SJSA1 (cell line): Measurements from ENCODE around the gene HERPUD2. TPM values are rescaled to one million over a fixed set of nuclear protein-coding genes. Genes with fewer than 3 reads are reported as not detected.

ENCODE experiments used
- DNase-seq, 2 experiments: peaks; one replicate each; pipeline ENCODE4 v3.0.0-alpha.2; 2015 to 2020; ENCODE audit warnings: low spot score in 2 of 2, low read depth in 1 of 2
- H3K27ac ChIP-seq: fragments of 250-450 bp; sonication (Bioruptor Pico); 2 replicates; pipeline ENCODE4 v1.5.1; 2020; ENCODE audit warnings: mild to moderate bottlenecking, moderate library complexity
- H3K27me3 ChIP-seq: fragments of 250-450 bp; sonication (Bioruptor Pico); replicated peaks from 2 replicates; pipeline ENCODE4 v1.5.1; 2020; ENCODE audit warnings: mild to moderate bottlenecking, moderate library complexity
- H3K36me3 ChIP-seq: fragments of 250-450 bp; sonication (Bioruptor Pico); 2 replicates; pipeline ENCODE4 v1.5.1; 2020; ENCODE audit warnings: mild to moderate bottlenecking
- H3K4me1 ChIP-seq: fragments of 250-450 bp; sonication (Bioruptor Pico); replicated peaks from 2 replicates; pipeline ENCODE4 v1.6.1; 2021; ENCODE audit warnings: mild to moderate bottlenecking
- H3K4me3 ChIP-seq: fragments of 250-450 bp; sonication (Bioruptor Pico); 2 replicates; pipeline ENCODE4 v1.5.1; 2020; ENCODE audit warnings: mild to moderate bottlenecking
- H3K9me3 ChIP-seq: fragments of 250-450 bp; sonication (Bioruptor Pico); replicated peaks from 2 replicates; pipeline ENCODE4 v1.5.1; 2020; ENCODE audit warnings: mild to moderate bottlenecking
- total RNA-seq: library from RNA; depleted of rRNA; stranded (reverse); fragments of >200 nt; shearing (Covaris generic); gene quantifications from 2 replicates; pipeline ENCODE4 v1.2.3, GENCODE V29; 2014; rRNA removed

HERPUD2 gene, protein sequence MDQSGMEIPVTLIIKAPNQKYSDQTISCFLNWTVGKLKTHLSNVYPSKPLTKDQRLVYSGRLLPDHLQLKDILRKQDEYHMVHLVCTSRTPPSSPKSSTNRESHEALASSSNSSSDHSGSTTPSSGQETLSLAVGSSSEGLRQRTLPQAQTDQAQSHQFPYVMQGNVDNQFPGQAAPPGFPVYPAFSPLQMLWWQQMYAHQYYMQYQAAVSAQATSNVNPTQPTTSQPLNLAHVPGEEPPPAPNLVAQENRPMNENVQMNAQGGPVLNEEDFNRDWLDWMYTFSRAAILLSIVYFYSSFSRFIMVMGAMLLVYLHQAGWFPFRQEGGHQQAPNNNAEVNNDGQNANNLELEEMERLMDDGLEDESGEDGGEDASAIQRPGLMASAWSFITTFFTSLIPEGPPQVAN
- total RNA-seq: 9.4 and 13.2 TPM in 2 replicates

- no peaks in the 10 kb centered on the region for H3K9me3 ChIP-seq
- H3K4me3 ChIP-seq: peak within 1 kb of the TSS; percentile 80
- peak; percentile 90 to 92 for DNase-seq
- H3K27ac ChIP-seq: peak within 1 kb of the TSS; percentile 88
- H3K4me1 ChIP-seq: peaks cover 34% of the 10 kb centered on the region
- peaks cover 15% of the 10 kb centered on the region for H3K36me3 ChIP-seq
- H3K27me3 ChIP-seq: no peaks in the 10 kb centered on the region
Observed at GRCh38 chr7:35694784-35695472, at the start of gene HERPUD2. Gene HERPUD2 (minus strand): TSS chr7:35695135. CDS start chr7:35694330, 805 bp downstream.

GRCh38 chr7:35738889-35739288, 44.0 kb upstream of the HERPUD2 start:
- no peaks in the 10 kb centered on the region for H3K9me3 ChIP-seq
- no peak overlapping the region for H3K4me3 ChIP-seq
- H3K27me3 ChIP-seq: peaks cover 5% of the 10 kb centered on the region; the same call in 1 of the 2 replicates
- no peaks in the 10 kb centered on the region for H3K36me3 ChIP-seq
- no peaks in the 10 kb centered on the region for H3K4me1 ChIP-seq
- H3K27ac ChIP-seq: no peak overlapping the region
- no peak for DNase-seq

DNA sequence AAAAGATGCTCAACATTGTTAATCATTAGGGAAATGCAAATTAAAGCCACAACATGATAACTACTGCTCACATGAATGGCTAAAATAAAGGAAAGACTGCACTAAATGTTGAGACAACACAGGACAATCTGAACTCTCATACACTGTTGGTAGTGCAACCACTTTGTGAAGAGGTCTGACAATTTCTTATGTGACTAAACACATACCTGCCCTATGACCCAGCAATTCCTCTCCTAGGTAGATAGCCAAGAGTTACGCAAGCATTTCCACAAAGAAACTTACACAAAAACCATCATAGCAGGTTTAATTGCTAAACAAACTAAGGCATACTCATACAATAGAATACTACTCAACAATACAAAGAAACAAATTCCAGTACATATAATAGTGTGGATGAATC, 41.8 kb upstream of the HERPUD2 start:
- Histone ChIP-seq H3K4me3 (no peak overlapping the region), H3K27ac (no peak overlapping the region), H3K4me1 (no peaks in the 10 kb centered on the region), H3K27me3 (peaks cover 5% of the 10 kb centered on the region; the same call in 1 of the 2 replicates), H3K9me3 (no peaks in the 10 kb centered on the region), H3K36me3 (no peaks in the 10 kb centered on the region)
- no peak for DNase-seq

- Histone ChIP-seq H3K4me3 (no peak overlapping the region), H3K27ac (no peak overlapping the region), H3K36me3 (no peaks in the 10 kb centered on the region), H3K27me3 (peaks cover 5% of the 10 kb centered on the region; the same call in 1 of the 2 replicates), H3K9me3 (no peaks in the 10 kb centered on the region), H3K4me1 (no peaks in the 10 kb centered on the region)
- no peak for DNase-seq
Observed at GRCh38 chr7:35735396-35735795, 40.5 kb upstream of the HERPUD2 start.

DNA sequence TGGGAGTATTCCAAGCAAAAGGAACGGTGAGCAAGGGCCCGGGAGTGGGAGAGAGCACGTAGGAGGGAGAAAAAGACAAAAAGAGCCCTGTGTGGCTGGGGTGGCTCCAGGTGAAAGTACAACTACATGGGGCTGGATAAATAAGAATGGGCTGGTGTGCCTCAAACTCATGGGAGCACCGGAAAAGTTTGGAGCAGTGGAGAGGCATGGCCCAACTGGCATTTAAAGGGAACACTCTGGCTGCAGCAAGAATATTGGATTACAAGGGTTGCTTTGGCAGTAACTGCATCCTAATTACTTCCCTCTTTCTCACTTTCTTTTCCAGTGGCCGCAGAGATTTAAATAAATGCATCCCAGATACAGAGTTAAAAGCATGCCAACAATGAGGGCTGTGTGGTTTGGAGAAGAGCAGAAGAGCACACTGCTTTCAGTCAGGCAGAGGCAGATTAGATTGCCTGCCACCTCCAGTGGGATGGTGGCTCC, 39.1 kb upstream of the HERPUD2 start:
- DNase-seq: no peak

GRCh38 chr7:35731349-35731748, 36.4 kb upstream of the HERPUD2 start:
- no peaks in the 10 kb centered on the region for H3K4me1 ChIP-seq
- H3K27ac ChIP-seq: no peak overlapping the region
- H3K9me3 ChIP-seq: no peaks in the 10 kb centered on the region
- no peak overlapping the region for H3K4me3 ChIP-seq
- no peak for DNase-seq
- H3K27me3 ChIP-seq: peaks cover 2% of the 10 kb centered on the region; the same call in 1 of the 2 replicates
- no peaks in the 10 kb centered on the region for H3K36me3 ChIP-seq

More for the DNA sequence above, 39.1 kb upstream of the HERPUD2 start:
- Histone ChIP-seq H3K27ac (no peak overlapping the region), H3K27me3 (peaks cover 5% of the 10 kb centered on the region; the same call in 1 of the 2 replicates), H3K4me3 (no peak overlapping the region), H3K4me1 (no peaks in the 10 kb centered on the region), H3K36me3 (no peaks in the 10 kb centered on the region), H3K9me3 (no peaks in the 10 kb centered on the region)

DNA sequence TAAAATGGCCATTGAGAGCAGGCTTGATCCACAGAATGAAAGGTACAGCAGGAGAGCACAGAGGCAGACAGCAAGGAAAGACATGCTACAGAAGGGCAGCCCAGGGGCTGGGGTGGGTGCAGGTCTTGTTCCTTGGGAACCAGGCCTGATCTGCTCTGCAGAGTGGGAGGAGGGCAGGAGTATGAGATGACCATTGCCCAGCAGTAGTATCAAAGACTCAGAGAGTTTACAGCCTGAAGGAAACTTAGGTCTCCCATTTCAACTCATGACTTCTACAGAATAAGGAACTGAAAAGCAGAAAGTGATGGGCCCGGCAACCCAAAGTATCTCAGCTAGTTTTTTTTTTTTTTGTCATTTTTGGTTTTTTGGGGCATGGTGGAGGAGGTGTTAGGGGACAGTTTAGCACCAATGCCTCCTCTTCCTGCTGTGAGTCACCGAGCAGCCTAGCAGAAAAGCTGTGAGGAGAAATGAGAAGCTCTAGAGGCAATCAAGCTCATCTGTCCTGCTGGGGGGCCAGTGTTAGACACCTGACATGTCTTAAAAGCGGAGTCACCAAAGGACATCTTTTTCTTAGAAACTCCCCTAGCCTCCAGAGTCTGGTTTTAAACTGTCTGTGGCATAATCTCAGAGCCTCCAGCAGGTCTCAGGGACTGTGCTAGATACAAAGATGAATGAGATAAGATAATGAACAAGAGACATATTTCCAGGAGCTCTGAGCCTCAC, 34.3 kb upstream of the HERPUD2 start:
- Histone ChIP-seq H3K36me3 (no peaks in the 10 kb centered on the region), H3K4me1 (no peaks in the 10 kb centered on the region), H3K4me3 (no peak overlapping the region), H3K9me3 (no peaks in the 10 kb centered on the region), H3K27ac (no peak overlapping the region), H3K27me3 (no peaks in the 10 kb centered on the region)
- no peak for DNase-seq

DNA sequence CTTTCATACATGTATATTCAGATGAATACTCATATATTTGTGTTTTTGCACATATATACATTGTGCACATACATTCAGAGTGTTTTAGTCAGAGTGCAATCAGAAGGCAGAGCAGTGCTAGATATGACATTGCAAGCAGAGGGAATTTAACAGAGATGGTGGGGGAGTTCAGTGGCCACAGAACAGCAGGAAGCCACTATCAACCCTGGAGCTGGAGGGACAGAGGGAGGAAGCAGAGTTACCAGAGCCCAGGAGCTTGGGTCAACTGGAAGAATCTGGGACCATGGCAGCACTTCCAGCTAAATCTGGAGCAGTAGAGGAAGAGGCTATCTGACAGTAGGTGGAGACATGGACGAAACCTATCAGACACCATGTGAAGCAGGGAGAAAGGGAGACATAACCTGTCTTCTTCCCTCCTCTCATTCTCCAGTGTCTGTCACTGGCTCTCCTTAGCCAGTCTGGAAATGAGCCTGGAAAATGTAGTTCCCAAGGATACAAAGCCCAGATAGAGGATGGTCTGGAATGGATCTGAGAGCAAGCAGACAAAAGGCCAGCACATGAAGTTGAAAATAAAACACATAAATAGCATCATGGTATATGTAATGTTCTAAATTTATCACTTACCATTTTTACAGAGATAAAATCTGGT, 33.6 kb upstream of the HERPUD2 start:
- H3K27me3 ChIP-seq: no peaks in the 10 kb centered on the region
- no peak overlapping the region for H3K4me3 ChIP-seq
- no peaks in the 10 kb centered on the region for H3K9me3 ChIP-seq
- DNase-seq: no peak
- no peak overlapping the region for H3K27ac ChIP-seq
- H3K36me3 ChIP-seq: no peaks in the 10 kb centered on the region
- no peaks in the 10 kb centered on the region for H3K4me1 ChIP-seq

DNA sequence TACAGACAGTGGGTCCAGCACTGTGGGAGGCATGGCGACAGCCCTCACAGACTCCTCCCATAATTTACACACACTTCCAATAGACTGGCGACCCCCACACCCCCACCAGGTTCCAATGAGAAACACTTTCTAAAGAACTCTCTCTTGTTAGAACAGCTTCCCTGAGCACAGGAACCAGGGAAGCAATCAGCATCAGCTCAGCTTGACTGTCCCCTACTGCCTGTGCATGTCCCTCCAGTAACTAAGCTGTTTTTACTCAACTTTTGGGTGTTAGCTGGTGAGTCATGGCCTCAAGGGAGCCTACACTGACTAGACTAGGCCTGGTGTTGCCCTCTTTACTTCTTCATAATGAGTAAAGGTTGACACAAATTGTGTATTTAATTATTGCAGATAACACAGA, 32.6 kb upstream of the HERPUD2 start:
- H3K9me3 ChIP-seq: no peaks in the 10 kb centered on the region
- no peaks in the 10 kb centered on the region for H3K36me3 ChIP-seq
- no peaks in the 10 kb centered on the region for H3K27me3 ChIP-seq
- DNase-seq: no peak
- H3K27ac ChIP-seq: no peak overlapping the region
- H3K4me3 ChIP-seq: no peak overlapping the region
- no peaks in the 10 kb centered on the region for H3K4me1 ChIP-seq

GRCh38 chr7:35726654-35727053, 31.7 kb upstream of the HERPUD2 start:
- Histone ChIP-seq H3K4me3 (no peak overlapping the region), H3K9me3 (no peaks in the 10 kb centered on the region), H3K4me1 (no peaks in the 10 kb centered on the region), H3K36me3 (no peaks in the 10 kb centered on the region), H3K27me3 (no peaks in the 10 kb centered on the region), H3K27ac (no peak overlapping the region)
- no peak for DNase-seq

DNA sequence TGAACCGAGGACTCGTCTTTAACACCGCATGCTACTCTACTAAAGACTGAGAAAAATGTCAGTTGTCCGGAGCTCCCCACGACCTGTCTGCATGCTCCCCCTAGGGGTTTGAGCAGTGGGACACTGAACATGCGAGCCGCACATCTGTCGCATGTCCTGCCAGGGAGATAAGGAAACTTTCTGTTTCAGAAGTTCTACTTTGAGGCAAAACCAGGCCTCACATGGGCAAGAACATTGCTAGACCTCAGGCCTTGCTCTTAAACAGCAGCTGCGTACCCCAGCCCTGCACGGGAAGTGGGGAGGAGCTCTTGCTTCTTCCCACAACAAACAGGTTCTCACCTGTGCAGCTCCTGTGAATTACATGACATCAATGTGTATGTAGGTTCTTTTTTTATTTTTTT, 30.3 kb upstream of the HERPUD2 start:
- no peaks in the 10 kb centered on the region for H3K27me3 ChIP-seq
- H3K9me3 ChIP-seq: no peaks in the 10 kb centered on the region
- H3K36me3 ChIP-seq: no peaks in the 10 kb centered on the region
- no peaks in the 10 kb centered on the region for H3K4me1 ChIP-seq
- H3K4me3 ChIP-seq: no peak overlapping the region
- H3K27ac ChIP-seq: no peak overlapping the region
- DNase-seq: no peak

GRCh38 chr7:35723011-35723410, 28.1 kb upstream of the HERPUD2 start:
- H3K9me3 ChIP-seq: no peaks in the 10 kb centered on the region
- no peak for DNase-seq
- no peak overlapping the region for H3K4me3 ChIP-seq
- no peaks in the 10 kb centered on the region for H3K4me1 ChIP-seq
- no peak overlapping the region for H3K27ac ChIP-seq
- no peaks in the 10 kb centered on the region for H3K36me3 ChIP-seq
- H3K27me3 ChIP-seq: 0 out of 2 replicates have a peak, but pooled peaks cover 3% of the 10 kb centered on the region
